T-helper 22 cell (primary cell): ENCODE data around the gene ATXN7.

Experiments
- DNase-seq: peaks from one replicate; pipeline ENCODE4 v3.0.0-alpha.2; 2020; ENCODE audit warnings: low read depth

The ATXN7 gene

GRCh38 chr3:63864965-63865327 is 1.3 kb downstream of the ATXN7 start:
- no peak for DNase-seq

- no peak for DNase-seq
These were observed 3.6 kb downstream of the ATXN7 start for GRCh38 chr3:63867225-63867624.

- no peak for DNase-seq
These were observed 6.4 kb downstream of the ATXN7 start for GRCh38 chr3:63869940-63870614.

- no peak for DNase-seq
These were observed 6.9 kb downstream of the ATXN7 start for GRCh38 chr3:63870615-63871005.

GRCh38 chr3:63872135-63872924 is 8.7 kb downstream of the ATXN7 start:
- no peak for DNase-seq

- no peak for DNase-seq
These were observed 11.1 kb downstream of the ATXN7 start for GRCh38 chr3:63874769-63875168.

- DNase-seq: no peak
These were observed 11.8 kb downstream of the ATXN7 start for GRCh38 chr3:63875510-63875909.

GRCh38 chr3:63876260-63876659 is 12.6 kb downstream of the ATXN7 start:
- DNase-seq: no peak

- DNase-seq: no peak
These were observed 14.2 kb downstream of the ATXN7 start for GRCh38 chr3:63877737-63878393.

GRCh38 chr3:63878394-63879060 is 14.9 kb downstream of the ATXN7 start:
- no peak for DNase-seq

GRCh38 chr3:63880653-63881052 is 17.0 kb downstream of the ATXN7 start:
- DNase-seq: no peak

GRCh38 chr3:63886858-63887257 is 23.2 kb downstream of the ATXN7 start:
- no peak for DNase-seq

GRCh38 chr3:63891518-63891917 is 27.9 kb downstream of the ATXN7 start:
- no peak for DNase-seq

GRCh38 chr3:63892773-63893352 is 29.2 kb downstream of the ATXN7 start:
- no peak for DNase-seq

- no peak for DNase-seq
These were observed 31.9 kb downstream of the ATXN7 start for GRCh38 chr3:63895422-63896189.

GRCh38 chr3:63896332-63897030 is 32.8 kb downstream of the ATXN7 start:
- no peak for DNase-seq

GRCh38 chr3:63900010-63900409 is 36.3 kb downstream of the ATXN7 start:
- DNase-seq: no peak

- no peak for DNase-seq
These were observed 36.8 kb downstream of the ATXN7 start for GRCh38 chr3:63900459-63900858.

- DNase-seq: no peak
These were observed 42.3 kb downstream of the ATXN7 start for GRCh38 chr3:63905731-63906620.
